Astrocyte (in vitro differentiated cells and primary cell): ENCODE results near the gene DEFB129.

Source experiments
- CTCF ChIP-seq: IDR thresholded peaks from 2 replicates; pipeline ENCODE4 v1.5.1; 2011; ENCODE audit warnings: low read depth, mild to moderate bottlenecking, inconsistent platforms, low read length, moderate library complexity; ENCODE audit not compliant: insufficient read depth
- EZH2 ChIP-seq: IDR thresholded peaks from 2 replicates; pipeline ENCODE4 v1.6.1; 2012; ENCODE audit warnings: mild to moderate bottlenecking, low read length, inconsistent platforms; ENCODE audit not compliant: insufficient read depth

GRCh38 chr20:237489-237888 is 10.4 kb downstream of the DEFB129 start:
- no peak for TF ChIP-seq EZH2
- no peak for TF ChIP-seq CTCF
